ENCODE results near the gene BOLL. TPM values are rescaled to one million over a fixed set of nuclear protein-coding genes. Genes with fewer than 3 reads are reported as not detected.
"Not testable (repeated sequence)": the region's sequence is repeated elsewhere in the genome, so short reads cannot be mapped to it uniquely, and the experiment has no call there.

Gene BOLL, protein sequence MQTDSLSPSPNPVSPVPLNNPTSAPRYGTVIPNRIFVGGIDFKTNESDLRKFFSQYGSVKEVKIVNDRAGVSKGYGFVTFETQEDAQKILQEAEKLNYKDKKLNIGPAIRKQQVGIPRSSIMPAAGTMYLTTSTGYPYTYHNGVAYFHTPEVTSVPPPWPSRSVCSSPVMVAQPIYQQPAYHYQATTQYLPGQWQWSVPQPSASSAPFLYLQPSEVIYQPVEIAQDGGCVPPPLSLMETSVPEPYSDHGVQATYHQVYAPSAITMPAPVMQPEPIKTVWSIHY
- not detected for total RNA-seq

DNA sequence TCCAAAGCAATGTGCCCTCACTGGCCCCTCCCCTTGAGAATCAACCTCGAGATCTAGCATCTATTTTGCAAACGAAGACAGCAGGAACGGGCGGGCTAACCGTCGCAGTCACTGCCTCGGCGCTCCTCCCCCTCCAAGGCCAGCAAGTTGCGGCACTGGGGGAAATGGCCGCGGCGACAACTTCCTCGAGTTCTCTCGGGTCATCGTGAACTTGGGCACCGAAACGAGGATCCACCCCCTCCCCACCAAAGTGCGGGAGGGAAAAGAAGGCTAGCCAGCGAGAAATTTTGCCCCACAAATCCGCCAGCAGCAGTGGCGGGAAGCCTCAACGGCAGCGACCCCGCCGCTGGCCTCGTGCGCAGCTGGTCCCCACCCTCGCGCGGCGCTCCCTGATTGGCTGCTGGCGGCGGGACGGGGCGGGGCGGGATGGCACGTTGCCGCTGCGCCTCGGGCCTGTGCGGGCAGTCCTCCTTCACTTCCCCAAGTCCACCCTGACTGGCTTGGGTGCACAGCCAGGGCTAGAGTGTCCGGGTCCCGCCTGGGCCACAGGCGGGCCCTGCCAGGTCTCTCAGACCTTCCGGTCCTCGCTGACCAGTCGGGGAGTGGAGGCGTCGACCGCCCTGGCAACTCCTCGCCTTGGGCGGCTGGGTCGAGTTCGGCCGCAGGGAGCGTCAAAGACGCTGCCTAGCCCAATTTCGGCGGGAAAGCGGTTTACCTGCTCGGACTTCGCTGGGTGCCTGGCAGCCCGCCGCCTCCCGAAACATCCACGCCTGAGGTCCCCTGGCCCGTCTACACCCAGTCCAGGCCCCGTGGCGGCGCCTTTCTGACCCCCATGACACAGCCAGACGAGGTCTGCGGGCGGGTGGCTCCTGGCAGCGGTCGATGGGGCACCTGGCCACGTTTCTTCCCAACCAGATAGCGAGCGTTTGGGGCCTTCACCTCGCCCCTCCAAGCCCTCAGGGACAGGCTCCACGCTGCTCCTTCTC is at the start of gene BOLL:
BOLL (minus strand) TSS at position 364 of the 986 bp plus-strand sequence. CDS start 3,469 bp downstream, outside the sequence.
- FAIRE-seq (no peak), DNase-seq (ENCODE audit: low spot score in 2 of 2) (no peak)

DNA sequence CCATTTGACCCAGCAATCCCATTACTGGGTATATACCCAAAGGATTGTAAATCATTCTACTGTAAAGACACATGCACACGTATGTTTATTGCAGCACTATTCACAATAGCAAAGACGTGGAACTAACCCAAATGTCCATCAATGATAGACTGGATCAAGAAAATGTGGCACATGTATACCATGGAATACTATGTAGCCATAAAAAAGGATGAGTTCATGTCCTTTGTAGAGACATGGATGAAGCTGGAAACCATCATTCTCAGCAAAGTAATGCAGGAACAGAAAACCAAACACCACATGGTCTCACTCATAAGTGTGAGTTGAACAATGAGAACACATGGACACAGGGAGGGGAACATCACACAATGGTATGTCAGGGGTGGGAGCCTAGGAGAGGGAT is 49.7 kb upstream of the BOLL start:
- FAIRE-seq; DNase-seq (ENCODE audit: low spot score in 2 of 2): not testable (repeated sequence)

DNA sequence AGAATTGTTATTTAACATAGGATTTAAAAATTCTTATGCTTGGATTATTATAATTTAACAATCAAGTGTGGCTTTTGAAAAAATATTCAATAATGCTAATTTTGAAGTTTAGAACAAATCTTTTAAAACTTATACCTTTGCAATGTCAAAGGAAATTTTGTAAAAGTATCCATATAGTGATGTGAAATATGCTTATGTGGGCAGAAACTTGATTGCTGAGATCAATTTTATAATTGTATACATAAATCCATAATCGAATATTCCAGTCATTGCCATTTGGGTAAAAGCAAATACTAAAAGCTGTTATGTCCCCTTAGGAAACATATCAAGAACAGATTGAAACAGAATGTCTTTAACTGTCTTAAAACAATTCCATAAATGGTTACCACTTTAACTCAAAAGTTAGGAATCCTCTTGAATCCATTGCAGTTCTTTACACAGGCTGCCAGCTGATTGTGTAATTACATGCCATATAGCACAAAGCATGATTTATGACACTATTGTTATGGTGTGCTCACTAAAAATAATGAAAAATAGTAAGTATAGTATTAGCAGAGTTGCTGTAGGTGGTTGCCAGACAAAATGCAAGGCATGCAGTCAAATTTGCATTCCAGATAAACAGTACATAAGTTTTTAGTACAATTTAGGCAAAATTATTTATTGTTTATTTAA is 43.5 kb upstream of the BOLL start:
- DNase-seq (ENCODE audit: low spot score in 2 of 2) (no peak), FAIRE-seq (no peak)

DNA sequence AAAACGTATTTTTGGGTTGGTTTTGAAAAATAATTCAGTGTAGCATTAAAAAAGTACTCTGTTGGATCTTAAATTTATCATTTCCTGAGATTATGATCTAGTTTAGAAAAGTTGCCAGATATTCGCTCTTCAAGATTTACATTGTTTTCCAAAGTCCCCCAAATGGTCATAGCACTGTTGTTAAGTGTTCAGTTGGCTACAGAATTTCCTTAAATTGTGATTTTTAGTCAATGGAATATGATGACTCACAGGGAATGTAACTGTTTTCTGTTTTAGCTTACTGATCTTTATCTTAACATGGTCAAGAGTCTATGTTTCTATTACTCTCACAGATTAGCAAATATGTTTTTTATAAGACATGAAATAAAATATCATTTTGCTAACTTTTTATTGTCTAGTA is 42.5 kb upstream of the BOLL start:
- FAIRE-seq (no peak), DNase-seq (ENCODE audit: low spot score in 2 of 2) (no peak)

DNA sequence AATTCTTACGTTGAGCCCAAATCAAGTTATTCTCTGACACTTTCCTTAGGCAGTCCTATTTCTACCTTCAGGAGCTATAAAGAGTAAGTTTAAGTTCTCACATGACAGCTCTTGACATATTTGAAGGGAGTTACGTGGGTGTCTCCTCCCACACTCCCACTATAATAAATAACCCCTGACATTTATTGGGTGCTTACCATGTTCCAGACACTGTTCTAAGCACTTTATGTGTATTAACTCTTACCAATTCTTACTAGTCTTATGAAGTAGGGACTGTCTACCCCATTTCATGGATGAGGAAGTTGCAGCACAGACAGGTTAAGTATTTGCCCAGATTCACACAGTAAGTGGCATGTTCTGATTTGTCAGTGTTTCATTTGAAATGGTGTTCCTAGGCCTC is 37.2 kb upstream of the BOLL start:
- DNase-seq (ENCODE audit: low spot score in 2 of 2) (no peak), FAIRE-seq (no peak)

DNA sequence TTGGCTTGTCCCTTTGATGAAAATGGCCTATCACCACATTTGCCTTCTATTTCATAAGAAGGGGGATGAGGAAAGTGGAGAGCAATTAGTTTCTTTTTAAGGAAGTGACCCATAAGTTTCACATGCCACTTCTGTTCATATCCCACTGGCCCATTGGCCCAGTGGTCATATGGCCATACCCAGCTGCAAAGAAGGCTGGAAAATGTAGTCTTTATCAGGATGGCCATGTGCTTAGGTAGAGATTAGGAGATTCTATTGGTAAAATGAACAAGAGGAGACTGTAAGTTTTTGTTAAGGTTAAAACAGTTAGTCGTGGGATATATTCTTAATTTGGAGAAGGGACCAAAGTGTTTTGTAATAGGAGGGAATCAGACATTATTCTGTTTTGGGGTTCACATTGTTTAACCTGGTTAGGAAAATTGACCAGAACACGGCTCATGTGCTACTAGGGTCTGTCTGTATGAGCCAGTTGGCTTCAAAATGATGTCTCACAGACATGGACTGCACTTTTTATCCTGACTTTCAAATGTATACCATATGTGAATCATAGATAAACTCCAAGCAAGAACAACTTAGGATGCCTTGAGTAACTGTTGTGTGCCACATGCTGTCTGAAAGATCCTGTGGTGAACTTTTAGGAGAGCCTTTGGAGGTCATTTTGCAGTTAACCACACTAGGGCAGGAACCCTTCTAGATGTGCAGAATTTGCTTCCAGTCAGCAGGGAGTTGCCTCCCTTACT is 36.6 kb upstream of the BOLL start:
- FAIRE-seq (no peak), DNase-seq (ENCODE audit: low spot score in 2 of 2) (no peak)

DNA sequence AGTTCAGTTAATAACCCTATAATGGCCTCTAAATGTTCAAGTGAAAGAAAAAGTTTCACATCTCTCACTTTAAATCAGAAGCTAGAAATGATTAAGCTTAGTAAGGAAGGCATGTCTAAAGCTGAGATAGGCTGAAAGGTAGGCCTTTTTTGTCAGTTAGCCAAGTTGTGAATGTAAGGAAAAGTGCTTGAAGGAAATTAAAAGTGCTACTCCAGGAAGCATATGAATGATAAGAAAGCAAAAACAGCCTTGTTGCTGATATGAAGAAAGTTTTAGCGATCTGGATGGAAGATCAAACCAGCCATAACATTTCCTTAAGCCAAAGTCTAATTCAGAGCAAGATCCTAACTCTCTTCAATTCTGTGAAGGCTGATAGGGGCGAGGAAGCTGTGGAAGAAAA is 29.4 kb upstream of the BOLL start:
- DNase-seq (ENCODE audit: low spot score in 2 of 2) (no peak), FAIRE-seq (no peak)

DNA sequence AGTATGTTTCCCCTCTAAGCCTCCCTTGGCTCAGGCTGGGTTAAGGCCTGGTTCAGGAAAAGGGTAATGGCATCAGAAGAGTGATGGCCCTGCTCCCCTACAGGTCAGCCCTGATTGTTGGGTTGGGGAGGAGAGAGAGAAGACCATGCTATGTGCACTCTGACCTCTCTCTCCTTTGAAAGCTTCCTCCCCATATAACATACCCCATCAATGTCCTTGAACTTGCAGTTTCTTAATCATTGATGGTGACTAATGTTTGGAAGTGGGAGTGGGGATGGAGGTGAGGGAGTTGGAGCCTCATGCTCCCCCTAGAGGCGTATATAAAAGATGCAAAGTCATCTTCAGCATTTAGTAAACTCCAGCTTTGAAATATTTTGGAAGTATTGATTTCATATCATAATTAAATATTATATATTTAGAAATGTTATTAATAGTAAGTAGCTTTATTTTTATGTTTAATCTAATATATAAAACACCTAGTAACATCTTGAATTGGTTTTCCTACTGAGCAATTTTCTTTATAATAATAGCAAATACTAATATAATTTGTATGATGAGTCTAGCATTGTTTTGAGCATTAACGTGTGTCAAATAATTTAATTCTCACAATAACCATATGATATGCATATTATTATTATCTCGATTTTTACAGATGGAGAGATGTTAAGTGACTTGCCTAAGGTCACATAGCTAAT is 28.1 kb upstream of the BOLL start:
- DNase-seq (ENCODE audit: low spot score in 2 of 2) (no peak), FAIRE-seq (peak; percentile 26)

DNA sequence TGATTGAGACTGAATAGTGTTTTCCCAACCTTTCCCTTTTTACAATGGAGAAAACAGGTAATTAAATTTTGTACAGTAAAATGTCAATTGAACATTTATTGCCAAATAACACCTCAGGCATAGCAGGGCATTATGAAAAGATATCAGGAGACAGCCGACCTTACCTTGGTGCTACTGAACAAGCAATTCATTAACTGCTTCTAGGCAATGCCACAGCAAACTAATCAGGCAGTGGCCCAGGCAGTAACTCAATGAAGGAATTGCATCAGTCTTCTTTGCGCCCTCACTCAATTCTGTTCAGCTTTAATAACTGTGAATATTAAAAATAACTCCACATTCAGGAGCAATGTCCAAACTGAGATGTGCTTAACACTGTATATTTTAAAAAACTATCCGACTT is 25.4 kb upstream of the BOLL start:
- FAIRE-seq (no peak), DNase-seq (ENCODE audit: low spot score in 2 of 2) (no peak)

DNA sequence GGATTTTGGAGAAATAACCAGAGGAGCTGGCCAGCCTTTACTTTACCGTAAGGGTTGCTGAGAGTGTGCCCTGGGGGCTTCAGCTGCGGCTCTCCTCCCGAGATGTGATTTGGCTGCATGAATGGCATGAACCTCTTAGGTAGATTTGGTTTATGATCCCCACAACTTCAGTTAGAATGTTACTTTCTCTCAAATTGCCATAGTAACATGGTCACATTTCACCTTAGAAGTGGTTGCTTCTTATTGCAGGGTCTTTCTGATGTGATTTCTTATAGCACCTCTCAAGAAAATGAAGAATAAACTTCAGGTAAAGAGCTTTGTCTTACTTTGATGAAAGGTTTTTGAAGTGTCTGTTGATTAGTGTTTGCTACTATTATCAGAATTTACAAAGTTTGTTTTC is 24.9 kb upstream of the BOLL start:
- DNase-seq (ENCODE audit: low spot score in 2 of 2), result no peak
- no peak for FAIRE-seq

DNA sequence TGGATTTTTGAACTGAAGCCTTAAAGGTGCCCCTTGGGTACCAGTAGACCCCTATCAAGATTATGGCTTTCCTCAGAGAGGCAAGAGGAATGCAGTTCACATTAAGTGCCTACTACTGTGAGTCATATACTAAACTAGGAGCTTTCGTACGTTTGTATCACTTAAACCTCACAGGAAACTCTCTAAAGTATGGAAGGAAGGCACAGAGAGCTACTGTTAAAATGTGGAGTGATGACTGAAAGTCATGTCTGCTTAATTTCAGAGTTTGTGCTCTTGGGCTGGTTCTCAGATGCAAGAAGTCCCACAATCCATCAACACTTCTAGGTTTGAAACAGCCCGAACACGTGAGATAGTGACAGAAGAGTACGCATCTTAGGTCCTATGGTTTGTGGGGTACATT is 23.9 kb upstream of the BOLL start:
- DNase-seq (ENCODE audit: low spot score in 2 of 2), result no peak
- FAIRE-seq, result no peak

DNA sequence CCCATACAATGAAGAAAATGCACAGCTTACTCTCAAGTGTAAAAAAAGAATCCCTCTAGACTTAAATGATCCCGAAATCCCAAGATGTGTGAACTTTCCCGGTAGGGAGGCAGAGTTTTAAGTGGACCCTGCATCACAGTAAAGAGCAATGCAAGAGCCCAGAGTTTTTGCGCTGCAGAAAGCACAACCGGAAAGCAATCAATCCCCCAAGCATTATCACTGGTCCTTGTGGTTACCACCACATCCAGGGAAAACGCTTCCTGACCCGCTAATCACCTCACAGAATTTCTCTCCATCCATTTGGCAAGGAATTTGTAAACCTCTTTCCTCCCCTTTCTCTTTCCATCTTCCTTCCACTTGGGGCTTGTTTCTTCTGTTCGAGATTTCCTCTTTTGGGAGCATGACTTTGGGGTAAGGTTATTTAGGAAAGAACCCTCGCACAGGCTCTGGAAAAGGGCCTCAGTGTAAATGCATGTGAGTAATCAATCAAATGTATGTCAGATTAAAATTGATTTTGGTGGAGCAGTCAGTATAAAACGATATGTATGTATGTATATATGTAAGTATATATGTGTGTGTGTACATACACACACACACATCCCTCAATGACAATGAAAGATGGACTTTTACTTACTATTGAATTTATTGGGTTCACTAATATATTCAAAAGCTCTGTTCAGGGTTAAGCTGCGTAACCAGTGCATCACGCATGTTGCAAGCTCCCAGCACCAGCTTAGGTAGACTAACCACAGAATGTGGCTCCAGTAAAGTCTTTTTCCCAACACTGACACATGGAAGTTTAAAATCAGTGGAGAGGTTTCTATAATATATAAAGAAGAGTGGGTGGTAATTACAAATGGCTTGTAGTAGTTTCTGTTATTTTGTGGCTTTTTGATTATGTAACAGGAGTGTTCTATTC is 20.9 kb upstream of the BOLL start:
- DNase-seq (ENCODE audit: low spot score in 2 of 2) (no peak), FAIRE-seq (no peak)

DNA sequence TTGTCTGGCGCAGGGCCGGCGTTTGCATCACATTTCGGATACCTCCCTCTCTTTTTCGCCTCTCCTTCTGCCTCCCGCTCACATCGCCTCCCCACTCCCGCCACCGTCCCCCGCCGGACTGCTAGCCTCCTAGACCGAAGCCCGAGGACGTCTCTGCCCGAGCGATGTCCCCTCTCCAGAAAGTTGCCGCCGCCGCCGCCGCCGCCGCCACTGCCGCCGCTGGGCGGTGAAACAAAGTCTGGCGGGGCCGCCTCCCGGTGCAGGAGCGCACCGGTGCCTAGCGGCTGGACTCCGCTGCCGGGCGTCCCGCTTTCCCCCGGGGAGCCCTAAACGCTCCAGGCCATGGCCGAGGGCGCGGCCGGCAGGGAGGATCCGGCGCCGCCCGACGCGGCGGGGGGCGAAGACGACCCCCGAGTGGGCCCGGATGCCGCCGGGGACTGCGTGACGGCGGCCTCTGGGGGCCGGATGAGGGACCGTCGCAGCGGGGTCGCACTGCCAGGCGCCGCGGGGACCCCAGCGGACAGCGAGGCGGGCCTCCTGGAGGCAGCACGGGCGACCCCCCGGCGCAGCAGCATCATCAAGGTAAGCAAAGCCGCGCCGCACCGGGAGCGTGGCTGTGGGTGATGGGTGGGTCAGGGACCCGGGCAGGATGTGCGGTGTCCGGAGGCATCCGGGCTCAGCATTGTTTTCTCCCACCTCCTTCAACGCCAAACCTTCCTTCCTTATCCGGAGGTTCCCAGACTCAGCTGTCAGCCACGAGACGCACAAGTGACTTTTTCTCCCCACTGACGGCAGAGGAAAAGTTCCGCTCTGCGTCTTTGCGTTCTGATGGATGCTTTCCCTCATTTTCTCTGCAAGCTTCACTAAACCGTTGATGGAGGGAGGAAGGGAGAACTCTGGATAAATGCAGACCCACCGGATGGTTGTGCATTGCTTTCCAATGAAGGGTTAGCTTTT is 19.9 kb upstream of the BOLL start:
- FAIRE-seq (no peak), DNase-seq (ENCODE audit: low spot score in 2 of 2) (peak in 1 of 2 donors; percentile 30)

DNA sequence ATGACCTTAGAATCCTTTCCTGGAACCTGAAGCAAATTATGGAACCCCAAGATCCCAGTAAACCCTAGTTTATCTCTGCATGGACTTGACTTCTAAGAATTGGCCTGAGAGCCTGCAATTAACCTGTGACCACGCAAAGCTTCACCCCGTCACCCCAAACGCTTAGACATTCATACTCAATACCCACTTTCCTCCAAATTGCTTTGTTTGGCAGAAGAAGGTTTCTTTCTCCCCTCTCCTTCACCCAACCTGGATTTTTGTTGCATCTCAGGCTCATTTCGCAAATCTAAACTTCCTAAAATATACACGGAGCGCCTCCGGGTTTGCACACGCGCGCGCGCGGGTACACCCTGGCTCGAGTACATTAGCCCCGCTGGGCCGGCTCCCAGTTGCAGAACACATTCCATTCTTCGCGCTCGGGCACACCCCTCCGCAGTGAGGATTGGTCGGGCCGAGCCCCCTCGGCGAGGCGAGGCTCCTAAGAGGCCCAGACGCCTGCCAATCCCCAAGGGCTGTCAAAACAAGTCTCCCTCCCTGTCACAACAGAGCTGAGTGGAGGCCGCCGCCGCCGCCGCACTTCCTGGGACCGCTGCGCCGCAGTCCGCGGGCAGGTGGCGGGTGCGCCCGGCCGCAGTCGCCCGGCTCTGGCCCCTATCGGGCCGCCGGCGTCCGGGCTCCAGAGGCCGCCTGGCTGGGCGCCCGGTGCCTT is 19.1 kb upstream of the BOLL start, which contains the start of gene PLCL1:
PLCL1 (plus strand) TSS at position 545 of the 709 bp plus-strand sequence.
- FAIRE-seq, result no peak
- DNase-seq (ENCODE audit: low spot score in 2 of 2), result peak; percentile 85 to 87

DNA sequence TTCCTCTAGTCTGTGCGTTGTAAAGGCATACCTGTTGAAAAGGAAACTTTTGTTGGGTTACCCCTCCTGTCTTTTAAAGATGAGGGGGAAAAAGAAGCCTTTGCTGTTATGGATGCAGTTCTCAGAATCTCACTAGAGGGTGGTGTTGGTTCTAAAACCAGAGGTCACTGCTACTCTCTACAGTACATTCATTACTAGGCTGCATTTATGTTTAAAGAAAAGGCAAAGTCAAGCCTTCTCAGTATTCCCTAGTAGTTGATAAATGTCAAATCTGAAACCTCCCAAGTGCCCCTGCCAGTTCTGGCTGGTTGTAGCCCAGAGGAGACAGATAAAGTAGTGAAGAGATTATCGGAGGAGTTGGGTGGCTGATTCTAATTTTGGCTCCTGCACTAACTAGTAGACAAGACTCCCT is 17.9 kb upstream of the BOLL start:
- DNase-seq (ENCODE audit: low spot score in 2 of 2), result peak; percentile 41 to 53
- FAIRE-seq, result peak; percentile 64

DNA sequence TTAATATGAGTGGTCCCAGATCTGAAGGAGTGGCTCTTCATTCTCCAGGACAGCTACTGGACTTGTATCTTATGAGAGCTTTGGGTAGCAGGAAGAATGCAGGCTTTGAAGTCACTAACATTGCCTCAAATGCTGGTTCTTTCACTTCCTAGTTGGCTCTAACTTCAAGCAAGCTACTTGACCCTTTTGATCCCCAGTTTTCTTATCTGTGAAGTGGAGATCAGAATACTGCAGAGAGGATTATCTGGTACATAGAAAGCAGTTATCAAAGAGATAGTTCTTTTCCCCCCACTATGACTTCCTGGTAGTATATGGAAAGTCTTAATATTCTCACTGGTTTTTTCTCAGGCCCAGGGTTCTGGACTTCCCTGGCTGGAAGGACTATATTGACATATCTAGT is 15.9 kb upstream of the BOLL start:
- no peak for FAIRE-seq
- no peak for DNase-seq (ENCODE audit: low spot score in 2 of 2)

DNA sequence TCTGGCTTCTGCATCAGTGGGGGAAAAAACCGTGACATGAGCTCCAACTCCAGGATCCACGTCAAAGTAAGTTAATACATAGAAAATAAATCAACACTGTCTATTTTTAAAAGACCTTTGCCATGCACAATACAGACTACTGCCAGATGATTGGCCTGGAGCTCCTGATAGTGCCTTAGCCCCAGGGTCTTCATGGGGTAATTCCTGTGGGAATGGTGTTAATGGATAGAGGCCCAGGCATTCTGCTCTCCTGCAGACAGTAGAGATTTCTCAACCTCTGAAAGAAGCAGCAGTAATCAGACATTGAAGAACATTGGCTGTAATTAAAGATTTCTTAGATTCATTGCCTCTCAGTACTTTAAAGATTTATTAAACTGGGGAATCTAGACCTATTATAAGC is 15.0 kb upstream of the BOLL start:
- FAIRE-seq (no peak), DNase-seq (ENCODE audit: low spot score in 2 of 2) (no peak)

Measured in frontal cortex (tissue), 4 donors.